ENCODE results near the gene WFDC1. TPM values are rescaled to one million over a fixed set of nuclear protein-coding genes. Genes with fewer than 3 reads are reported as not detected.

Gene WFDC1
- total RNA-seq, 4 donors from 2014 or later = 0.77 to 13.3 (median 5.7) TPM

DNA sequence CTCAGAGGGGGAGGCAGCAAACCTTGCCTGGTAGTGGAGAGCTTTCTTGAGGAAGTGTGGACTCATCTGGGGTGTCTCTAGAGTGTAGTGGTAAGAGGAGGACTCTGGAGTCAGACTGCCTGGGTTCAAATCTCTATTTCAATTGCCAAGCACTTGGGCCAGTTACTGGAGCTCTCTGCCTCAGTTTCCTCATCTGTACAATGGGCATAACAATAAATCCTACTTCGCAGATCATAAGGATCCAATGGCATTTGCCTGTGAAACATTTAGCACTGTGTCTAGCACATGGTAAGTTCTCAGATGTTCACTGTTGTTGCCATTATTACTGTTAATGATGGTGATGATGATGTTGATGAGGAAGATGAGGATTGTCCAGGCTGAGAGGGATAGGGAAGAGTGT is 23.6 kb upstream of the WFDC1 start:
- Histone ChIP-seq H3K9me3 (no peaks in the 10 kb centered on the region), H3K36me3 (no peaks in the 10 kb centered on the region), H3K27me3 (no peaks in the 10 kb centered on the region), H3K4me1 (no peaks in the 10 kb centered on the region), H3K27ac (no peak overlapping the region), H3K4me3 (no peak overlapping the region)
- DNase-seq = no peak
- TF ChIP-seq, protein P1, sequence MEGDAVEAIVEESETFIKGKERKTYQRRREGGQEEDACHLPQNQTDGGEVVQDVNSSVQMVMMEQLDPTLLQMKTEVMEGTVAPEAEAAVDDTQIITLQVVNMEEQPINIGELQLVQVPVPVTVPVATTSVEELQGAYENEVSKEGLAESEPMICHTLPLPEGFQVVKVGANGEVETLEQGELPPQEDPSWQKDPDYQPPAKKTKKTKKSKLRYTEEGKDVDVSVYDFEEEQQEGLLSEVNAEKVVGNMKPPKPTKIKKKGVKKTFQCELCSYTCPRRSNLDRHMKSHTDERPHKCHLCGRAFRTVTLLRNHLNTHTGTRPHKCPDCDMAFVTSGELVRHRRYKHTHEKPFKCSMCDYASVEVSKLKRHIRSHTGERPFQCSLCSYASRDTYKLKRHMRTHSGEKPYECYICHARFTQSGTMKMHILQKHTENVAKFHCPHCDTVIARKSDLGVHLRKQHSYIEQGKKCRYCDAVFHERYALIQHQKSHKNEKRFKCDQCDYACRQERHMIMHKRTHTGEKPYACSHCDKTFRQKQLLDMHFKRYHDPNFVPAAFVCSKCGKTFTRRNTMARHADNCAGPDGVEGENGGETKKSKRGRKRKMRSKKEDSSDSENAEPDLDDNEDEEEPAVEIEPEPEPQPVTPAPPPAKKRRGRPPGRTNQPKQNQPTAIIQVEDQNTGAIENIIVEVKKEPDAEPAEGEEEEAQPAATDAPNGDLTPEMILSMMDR (IDR thresholded peaks at IDR 0.05) = no peak
- no peak for TF ChIP-seq POLR2A (IDR thresholded peaks at IDR 0.05)
- intact Hi-C loops (cut with DNase I; ENCODE audit: low total_unique reads) = no loop called here

DNA sequence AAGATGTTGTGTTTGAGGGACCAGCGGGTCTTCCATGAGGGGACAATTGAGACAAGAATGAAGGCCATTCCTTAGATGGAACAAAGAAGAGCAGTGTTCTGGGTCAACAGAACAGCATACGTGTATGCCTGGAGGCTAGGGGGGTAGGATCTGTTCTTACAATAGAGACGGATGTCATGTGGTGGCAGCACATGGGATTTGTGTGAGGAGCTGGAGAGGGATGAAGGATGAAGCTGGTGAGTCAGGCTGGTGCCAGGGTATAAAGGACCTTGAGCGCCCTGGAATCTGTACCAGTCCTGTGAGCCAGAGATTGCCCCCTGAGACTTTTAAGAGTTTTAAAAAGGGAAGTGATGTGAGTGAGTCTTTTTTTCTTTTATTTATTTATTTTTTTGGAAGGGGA is 22.8 kb upstream of the WFDC1 start:
- no peaks in the 10 kb centered on the region for H3K9me3 ChIP-seq
- no peaks in the 10 kb centered on the region for H3K27me3 ChIP-seq
- TF ChIP-seq POLR2A (IDR thresholded peaks at IDR 0.05) = no peak
- TF ChIP-seq, protein P1 (IDR thresholded peaks at IDR 0.05) = no peak
- H3K4me3 ChIP-seq = no peak overlapping the region
- no peaks in the 10 kb centered on the region for H3K4me1 ChIP-seq
- no peak overlapping the region for H3K27ac ChIP-seq
- intact Hi-C loops (cut with DNase I; ENCODE audit: low total_unique reads) = no loop called here
- H3K36me3 ChIP-seq = no peaks in the 10 kb centered on the region
- DNase-seq = no peak

DNA sequence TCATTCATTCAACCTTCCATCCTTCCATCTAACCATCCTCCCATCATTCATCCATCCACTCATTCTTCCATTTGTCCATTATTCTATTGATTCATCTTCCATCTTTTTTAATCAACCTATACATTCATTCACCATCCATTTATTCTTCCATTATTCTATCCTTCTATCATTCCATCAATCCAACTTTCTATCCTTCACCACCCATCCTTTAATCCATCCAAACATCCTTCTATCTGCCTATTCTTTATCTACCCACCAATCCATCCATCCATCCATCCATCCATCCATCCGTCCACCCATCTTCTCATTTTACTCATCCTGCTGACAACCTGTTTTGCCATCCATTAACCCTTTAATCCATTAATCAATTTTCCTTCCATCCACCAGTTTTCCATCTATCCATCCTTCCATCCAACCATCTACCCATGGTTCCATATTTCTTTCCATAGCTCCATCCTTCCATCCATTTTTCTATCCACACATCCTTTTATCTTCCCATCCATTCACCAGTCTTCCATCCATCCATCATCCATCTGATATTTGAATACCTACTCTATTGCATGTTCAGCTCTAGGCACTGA is 21.8 kb upstream of the WFDC1 start:
- TF ChIP-seq, protein P1 (IDR thresholded peaks at IDR 0.05) = no peak
- no peak for TF ChIP-seq POLR2A (IDR thresholded peaks at IDR 0.05)
- intact Hi-C loops (cut with DNase I; ENCODE audit: low total_unique reads) = no loop called here

DNA sequence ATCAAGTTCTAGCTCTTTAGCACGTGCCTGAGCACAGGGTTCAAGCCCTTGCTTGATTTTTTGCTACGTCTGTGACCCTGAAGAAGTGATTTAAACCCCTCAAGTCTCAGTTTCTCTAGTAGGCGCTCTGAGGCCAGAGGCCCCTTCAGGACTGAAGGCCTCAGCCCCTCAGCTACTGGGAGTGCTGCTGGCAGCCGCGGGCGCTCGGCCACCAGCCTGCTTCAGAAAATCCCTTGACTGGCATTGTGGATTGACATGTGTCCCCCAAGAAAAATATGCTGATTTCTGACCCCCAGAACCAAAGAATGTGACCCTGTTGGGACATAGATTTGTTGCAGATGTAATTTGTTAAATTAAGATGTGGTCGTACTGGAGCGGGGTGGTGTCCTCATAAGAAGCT is 20.2 kb upstream of the WFDC1 start:
- no peaks in the 10 kb centered on the region for H3K4me1 ChIP-seq
- no peak for DNase-seq
- H3K27me3 ChIP-seq = no peaks in the 10 kb centered on the region
- no peaks in the 10 kb centered on the region for H3K36me3 ChIP-seq
- intact Hi-C loops (cut with DNase I; ENCODE audit: low total_unique reads) = no loop called here
- TF ChIP-seq, protein P1 (IDR thresholded peaks at IDR 0.05) = no peak
- TF ChIP-seq POLR2A (IDR thresholded peaks at IDR 0.05) = no peak
- H3K9me3 ChIP-seq = no peaks in the 10 kb centered on the region
- H3K27ac ChIP-seq = no peak overlapping the region
- H3K4me3 ChIP-seq = no peak overlapping the region

More for the DNA sequence above, 21.8 kb upstream of the WFDC1 start:
- no peak overlapping the region for H3K27ac ChIP-seq
- DNase-seq = no peak
- H3K4me3 ChIP-seq = no peak overlapping the region
- H3K4me1 ChIP-seq = no peaks in the 10 kb centered on the region
- no peaks in the 10 kb centered on the region for H3K9me3 ChIP-seq
- no peaks in the 10 kb centered on the region for H3K27me3 ChIP-seq
- no peaks in the 10 kb centered on the region for H3K36me3 ChIP-seq

DNA sequence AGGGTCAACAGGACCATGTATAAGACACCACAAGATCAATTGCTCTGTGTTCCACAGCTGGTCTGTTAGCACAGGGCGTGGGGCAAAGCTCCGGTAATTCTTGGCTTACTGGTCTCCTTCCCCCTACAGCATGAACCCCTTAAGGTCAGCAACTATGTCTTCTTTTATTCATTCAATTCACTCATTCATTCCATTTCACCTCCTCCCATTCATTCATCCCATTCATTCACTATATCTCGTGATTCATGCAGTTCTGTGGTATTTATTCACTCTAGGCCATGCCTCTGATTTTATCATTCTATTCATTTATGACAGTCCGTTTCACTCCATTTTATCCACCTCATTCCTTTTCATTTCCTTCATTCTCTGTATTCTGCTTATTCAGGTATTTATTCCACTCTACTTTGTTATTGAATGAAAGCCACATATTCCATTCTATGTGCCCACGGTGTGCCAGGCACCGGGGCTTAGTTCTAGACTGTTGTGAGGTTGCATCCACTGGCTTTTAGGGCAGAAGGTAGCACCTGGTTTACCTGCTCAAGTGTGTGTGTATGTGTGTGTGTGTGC is 19.0 kb upstream of the WFDC1 start:
- H3K4me1 ChIP-seq = no peaks in the 10 kb centered on the region
- no peak for DNase-seq
- H3K9me3 ChIP-seq = no peaks in the 10 kb centered on the region
- H3K27me3 ChIP-seq = no peaks in the 10 kb centered on the region
- no peak overlapping the region for H3K4me3 ChIP-seq
- H3K36me3 ChIP-seq = no peaks in the 10 kb centered on the region
- H3K27ac ChIP-seq = no peak overlapping the region
- TF ChIP-seq POLR2A (IDR thresholded peaks at IDR 0.05) = no peak
- TF ChIP-seq, protein P1 (IDR thresholded peaks at IDR 0.05) = no peak
- intact Hi-C loops (cut with DNase I; ENCODE audit: low total_unique reads) = no loop called here

All from uterus (tissue), 4 donors.